ENCODE results near the gene NXPH4. TPM values are rescaled to one million over a fixed set of nuclear protein-coding genes. Genes with fewer than 3 reads are reported as not detected.

NXPH4 gene
- total RNA-seq, 4 donors from 2014 or later = 18.4 to 21.3 (median 19.9) TPM

- TF ChIP-seq, protein P1, sequence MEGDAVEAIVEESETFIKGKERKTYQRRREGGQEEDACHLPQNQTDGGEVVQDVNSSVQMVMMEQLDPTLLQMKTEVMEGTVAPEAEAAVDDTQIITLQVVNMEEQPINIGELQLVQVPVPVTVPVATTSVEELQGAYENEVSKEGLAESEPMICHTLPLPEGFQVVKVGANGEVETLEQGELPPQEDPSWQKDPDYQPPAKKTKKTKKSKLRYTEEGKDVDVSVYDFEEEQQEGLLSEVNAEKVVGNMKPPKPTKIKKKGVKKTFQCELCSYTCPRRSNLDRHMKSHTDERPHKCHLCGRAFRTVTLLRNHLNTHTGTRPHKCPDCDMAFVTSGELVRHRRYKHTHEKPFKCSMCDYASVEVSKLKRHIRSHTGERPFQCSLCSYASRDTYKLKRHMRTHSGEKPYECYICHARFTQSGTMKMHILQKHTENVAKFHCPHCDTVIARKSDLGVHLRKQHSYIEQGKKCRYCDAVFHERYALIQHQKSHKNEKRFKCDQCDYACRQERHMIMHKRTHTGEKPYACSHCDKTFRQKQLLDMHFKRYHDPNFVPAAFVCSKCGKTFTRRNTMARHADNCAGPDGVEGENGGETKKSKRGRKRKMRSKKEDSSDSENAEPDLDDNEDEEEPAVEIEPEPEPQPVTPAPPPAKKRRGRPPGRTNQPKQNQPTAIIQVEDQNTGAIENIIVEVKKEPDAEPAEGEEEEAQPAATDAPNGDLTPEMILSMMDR (IDR thresholded peaks at IDR 0.05) = no peak
- TF ChIP-seq POLR2A (IDR thresholded peaks at IDR 0.05) = no peak
- H3K4me3 ChIP-seq (ENCODE audit: low read depth, poor library complexity, severe bottlenecking) = no peak overlapping the region
- intact Hi-C loops (cut with DNase I; ENCODE audit: low total_unique reads) = no loop called here
- DNase-seq (ENCODE audit: low spot score in 2 of 2) = no peak
- 87 to 88% methylated on average over 13 of the region's 13 CpGs for WGBS, 2 donors
Observed at GRCh38 chr12:57231276-57232021, 14.9 kb downstream of the NXPH4 start.

- WGBS, 2 donors = 68 to 75% methylated on average over 19 of the region's 19 CpGs
- no peak overlapping the region for H3K4me3 ChIP-seq (ENCODE audit: low read depth, poor library complexity, severe bottlenecking)
- intact Hi-C loops (cut with DNase I; ENCODE audit: low total_unique reads) = no loop called here
- DNase-seq (ENCODE audit: low spot score in 2 of 2) = no peak
- TF ChIP-seq, protein P1 (IDR thresholded peaks at IDR 0.05) = no peak
- no peak for TF ChIP-seq POLR2A (IDR thresholded peaks at IDR 0.05)
Observed at GRCh38 chr12:57232156-57232756, 15.7 kb downstream of the NXPH4 start.

DNA sequence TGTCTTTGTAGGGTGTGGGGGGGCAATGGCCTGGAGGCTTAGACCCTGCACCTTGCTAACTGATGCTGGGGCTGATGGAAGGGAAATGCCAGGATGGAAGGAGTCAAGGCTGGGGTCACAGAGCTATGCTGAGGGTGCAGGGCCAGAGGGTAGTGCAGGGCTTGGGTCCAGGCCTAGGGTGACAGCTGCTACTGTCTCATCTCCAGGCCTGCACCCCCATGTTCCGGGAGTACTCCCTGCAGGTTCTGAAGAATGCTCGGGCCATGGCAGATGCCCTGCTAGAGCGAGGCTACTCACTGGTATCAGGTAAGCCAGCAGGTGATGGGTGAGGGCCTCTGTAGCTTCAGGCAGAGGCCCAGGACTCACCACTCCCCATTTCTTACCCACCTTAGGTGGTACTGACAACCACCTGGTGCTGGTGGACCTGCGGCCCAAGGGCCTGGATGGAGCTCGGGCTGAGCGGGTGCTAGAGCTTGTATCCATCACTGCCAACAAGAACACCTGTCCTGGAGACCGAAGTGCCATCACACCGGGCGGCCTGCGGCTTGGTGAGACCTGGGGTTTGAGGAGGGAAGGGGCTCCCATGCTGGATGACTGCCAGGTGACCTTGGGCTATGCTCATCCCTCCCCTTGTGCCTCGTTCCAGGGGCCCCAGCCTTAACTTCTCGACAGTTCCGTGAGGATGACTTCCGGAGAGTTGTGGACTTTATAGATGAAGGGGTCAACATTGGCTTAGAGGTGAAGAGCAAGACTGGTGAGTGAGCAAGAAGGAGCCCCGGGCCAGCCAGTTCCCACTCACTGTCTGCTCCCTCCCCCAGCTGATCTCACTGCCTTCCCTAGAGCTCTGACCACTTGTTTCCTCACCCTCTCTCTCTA, 17.0 kb downstream of the NXPH4 start:
- intact Hi-C loops (cut with DNase I; ENCODE audit: low total_unique reads) = no loop called here
- DNase-seq (ENCODE audit: low spot score in 2 of 2) = no peak
- no peak for TF ChIP-seq POLR2A (IDR thresholded peaks at IDR 0.05)
- TF ChIP-seq, protein P1 (IDR thresholded peaks at IDR 0.05) = no peak

DNA sequence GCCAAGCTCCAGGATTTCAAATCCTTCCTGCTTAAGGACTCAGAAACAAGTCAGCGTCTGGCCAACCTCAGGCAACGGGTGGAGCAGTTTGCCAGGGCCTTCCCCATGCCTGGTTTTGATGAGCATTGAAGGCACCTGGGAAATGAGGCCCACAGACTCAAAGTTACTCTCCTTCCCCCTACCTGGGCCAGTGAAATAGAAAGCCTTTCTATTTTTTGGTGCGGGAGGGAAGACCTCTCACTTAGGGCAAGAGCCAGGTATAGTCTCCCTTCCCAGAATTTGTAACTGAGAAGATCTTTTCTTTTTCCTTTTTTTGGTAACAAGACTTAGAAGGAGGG, 17.6 kb downstream of the NXPH4 start:
- no peak for DNase-seq (ENCODE audit: low spot score in 2 of 2)
- intact Hi-C loops (cut with DNase I; ENCODE audit: low total_unique reads) = no loop called here
- WGBS, 2 donors = 46 to 72% methylated on average over 3 of the region's 3 CpGs
- H3K4me3 ChIP-seq (ENCODE audit: low read depth, poor library complexity, severe bottlenecking) = no peak overlapping the region
- TF ChIP-seq, protein P1 (IDR thresholded peaks at IDR 0.05) = no peak
- no peak for TF ChIP-seq POLR2A (IDR thresholded peaks at IDR 0.05)

More for the DNA sequence above, 17.0 kb downstream of the NXPH4 start:
- WGBS, 2 donors = 83% methylated on average over 13 to 15 of the region's 15 CpGs
- no peak overlapping the region for H3K4me3 ChIP-seq (ENCODE audit: low read depth, poor library complexity, severe bottlenecking)

GRCh38 chr12:57234571-57235016, 18.0 kb downstream of the NXPH4 start:
- no peak overlapping the region for H3K4me3 ChIP-seq (ENCODE audit: low read depth, poor library complexity, severe bottlenecking)
- intact Hi-C loops (cut with DNase I; ENCODE audit: low total_unique reads) = no loop called here
- DNase-seq (ENCODE audit: low spot score in 2 of 2) = no peak
- no peak for TF ChIP-seq POLR2A (IDR thresholded peaks at IDR 0.05)
- TF ChIP-seq, protein P1 (IDR thresholded peaks at IDR 0.05) = no peak
- WGBS, 2 donors = 62 to 64% methylated on average over 10 of the region's 10 CpGs
